Measurements from ENCODE around the gene RGS7. TPM values are rescaled to one million over a fixed set of nuclear protein-coding genes. Genes with fewer than 3 reads are reported as not detected.

The RGS7 gene
- polyA plus RNA-seq, 1 donor from 2014 or later, result 24.2 TPM

GRCh38 chr1:241129207-241129960, 227.6 kb downstream of the RGS7 start:
- Histone ChIP-seq H4K20me1 (ENCODE audit: insufficient read depth) (no peaks in the 10 kb centered on the region), H3K4me2 (ENCODE audit: low read length) (no peak overlapping the region), H3F3A (ENCODE audit: insufficient read depth, low read length, poor library complexity, severe bottlenecking) (no peaks in the 10 kb centered on the region), H3K27me3 (ENCODE audit: insufficient read depth, low read depth, low read length) (no peaks in the 10 kb centered on the region), H3K4me3 (ENCODE audit: low read length) (no peak overlapping the region), H3K27ac (ENCODE audit: low read length) (no peak overlapping the region), H3K79me2 (replicated peaks; ENCODE audit: insufficient read depth, low read length) (no peaks in the 10 kb centered on the region), H3K9ac (ENCODE audit: low read length) (no peak overlapping the region), H3K9me2 (ENCODE audit: insufficient read depth, low read length) (no peaks in the 10 kb centered on the region), H2AFZ (ENCODE audit: low read depth, low read length) (no peak overlapping the region), H3K36me3 (ENCODE audit: insufficient read depth, low read length) (no peaks in the 10 kb centered on the region), H3K9me3 (ENCODE audit: low read length) (no peaks in the 10 kb centered on the region)
- no peak for TF ChIP-seq POLR2AphosphoS5 (IDR thresholded peaks at IDR 0.05)
- TF ChIP-seq SMC3 (conservative IDR thresholded peaks at IDR 0.05; ENCODE audit: poor library complexity), result no peak
- TF ChIP-seq MXI1 (conservative IDR thresholded peaks at IDR 0.05; ENCODE audit: poor library complexity, severe bottlenecking), result no peak
- TF ChIP-seq EZH2 (IDR thresholded peaks at IDR 0.05; ENCODE audit: borderline replicate concordance, insufficient read depth, low read length, poor library complexity, severe bottlenecking), result no peak
- no peak for TF ChIP-seq EP300 (conservative IDR thresholded peaks at IDR 0.05; ENCODE audit: poor library complexity, severe bottlenecking)
- no peak for TF ChIP-seq REST (IDR thresholded peaks at IDR 0.05; ENCODE audit: borderline replicate concordance)
- no peak for TF ChIP-seq RAD21 (conservative IDR thresholded peaks at IDR 0.05)
- TF ChIP-seq TAF1 (IDR thresholded peaks at IDR 0.05; ENCODE audit: low read depth), result no peak
- no peak for TF ChIP-seq CTCF (IDR thresholded peaks at IDR 0.05; ENCODE audit: poor library complexity, severe bottlenecking)

GRCh38 chr1:241125286-241125685, 231.7 kb downstream of the RGS7 start:
- Histone ChIP-seq H3K4me2 (ENCODE audit: low read length) (no peak overlapping the region), H3K9ac (ENCODE audit: low read length) (no peak overlapping the region), H2AFZ (ENCODE audit: low read depth, low read length) (no peak overlapping the region), H4K20me1 (ENCODE audit: insufficient read depth) (no peaks in the 10 kb centered on the region), H3K9me3 (ENCODE audit: low read length) (no peaks in the 10 kb centered on the region), H3K27me3 (ENCODE audit: insufficient read depth, low read depth, low read length) (no peaks in the 10 kb centered on the region), H3F3A (ENCODE audit: insufficient read depth, low read length, poor library complexity, severe bottlenecking) (no peaks in the 10 kb centered on the region), H3K27ac (ENCODE audit: low read length) (no peak overlapping the region), H3K4me3 (ENCODE audit: low read length) (no peak overlapping the region), H3K9me2 (ENCODE audit: insufficient read depth, low read length) (no peaks in the 10 kb centered on the region), H3K79me2 (replicated peaks; ENCODE audit: insufficient read depth, low read length) (no peaks in the 10 kb centered on the region), H3K36me3 (ENCODE audit: insufficient read depth, low read length) (no peaks in the 10 kb centered on the region)
- TF ChIP-seq EZH2 (IDR thresholded peaks at IDR 0.05; ENCODE audit: borderline replicate concordance, insufficient read depth, low read length, poor library complexity, severe bottlenecking) (no peak), REST (IDR thresholded peaks at IDR 0.05; ENCODE audit: borderline replicate concordance) (no peak), POLR2AphosphoS5 (IDR thresholded peaks at IDR 0.05) (no peak), TAF1 (IDR thresholded peaks at IDR 0.05; ENCODE audit: low read depth) (no peak), SMC3 (conservative IDR thresholded peaks at IDR 0.05; ENCODE audit: poor library complexity) (no peak), EP300 (conservative IDR thresholded peaks at IDR 0.05; ENCODE audit: poor library complexity, severe bottlenecking) (no peak), MXI1 (conservative IDR thresholded peaks at IDR 0.05; ENCODE audit: poor library complexity, severe bottlenecking) (no peak), CTCF (IDR thresholded peaks at IDR 0.05; ENCODE audit: poor library complexity, severe bottlenecking) (no peak), RAD21 (conservative IDR thresholded peaks at IDR 0.05) (no peak)
